ENCODE measurements around the gene CHRFAM7A.
"Not testable (repeated sequence)": the region's sequence is repeated elsewhere in the genome, so short reads cannot be mapped to it uniquely, and the experiment has no call there.

DNA sequence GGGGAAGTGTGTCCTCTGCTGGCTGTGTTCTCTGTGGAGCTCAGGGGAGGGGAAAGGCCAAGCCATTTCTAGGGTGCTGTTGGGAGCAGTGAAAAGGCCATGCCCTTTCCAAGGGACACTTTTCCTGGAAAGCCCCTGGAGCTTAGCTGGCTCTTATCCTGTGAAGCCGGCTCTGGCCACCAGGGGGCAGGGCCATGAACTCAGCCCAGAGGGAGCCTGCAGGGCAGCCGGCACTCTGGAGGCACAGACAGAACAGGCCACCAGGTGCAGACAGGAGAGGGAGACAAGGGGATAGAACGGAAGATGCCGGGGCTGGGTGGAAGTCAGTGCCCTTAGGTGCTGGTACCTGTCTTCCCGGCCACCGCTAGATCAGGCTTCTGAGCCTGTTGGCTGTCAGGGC lies 5.6 kb upstream of the CHRFAM7A start:
- TF ChIP-seq, protein P1, sequence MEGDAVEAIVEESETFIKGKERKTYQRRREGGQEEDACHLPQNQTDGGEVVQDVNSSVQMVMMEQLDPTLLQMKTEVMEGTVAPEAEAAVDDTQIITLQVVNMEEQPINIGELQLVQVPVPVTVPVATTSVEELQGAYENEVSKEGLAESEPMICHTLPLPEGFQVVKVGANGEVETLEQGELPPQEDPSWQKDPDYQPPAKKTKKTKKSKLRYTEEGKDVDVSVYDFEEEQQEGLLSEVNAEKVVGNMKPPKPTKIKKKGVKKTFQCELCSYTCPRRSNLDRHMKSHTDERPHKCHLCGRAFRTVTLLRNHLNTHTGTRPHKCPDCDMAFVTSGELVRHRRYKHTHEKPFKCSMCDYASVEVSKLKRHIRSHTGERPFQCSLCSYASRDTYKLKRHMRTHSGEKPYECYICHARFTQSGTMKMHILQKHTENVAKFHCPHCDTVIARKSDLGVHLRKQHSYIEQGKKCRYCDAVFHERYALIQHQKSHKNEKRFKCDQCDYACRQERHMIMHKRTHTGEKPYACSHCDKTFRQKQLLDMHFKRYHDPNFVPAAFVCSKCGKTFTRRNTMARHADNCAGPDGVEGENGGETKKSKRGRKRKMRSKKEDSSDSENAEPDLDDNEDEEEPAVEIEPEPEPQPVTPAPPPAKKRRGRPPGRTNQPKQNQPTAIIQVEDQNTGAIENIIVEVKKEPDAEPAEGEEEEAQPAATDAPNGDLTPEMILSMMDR (optimal IDR thresholded peaks at IDR 0.05 in 1 of 3, IDR thresholded peaks at IDR 0.05 in 1 of 3, conservative IDR thresholded peaks at IDR 0.05 in 1 of 3; ENCODE audit: extremely low read depth in 1 of 3, insufficient read depth in 2 of 3, low read length in 3 of 3): not testable (repeated sequence)
- TF ChIP-seq EZH2 (IDR thresholded peaks at IDR 0.05; ENCODE audit: low read length): not testable (repeated sequence)
